Psoas muscle (tissue), 8 donors: ENCODE results near the gene ZBTB17. TPM values are rescaled to one million over a fixed set of nuclear protein-coding genes. Genes with fewer than 3 reads are reported as not detected.

ENCODE experiments used
- ATAC-seq, 4 donors: fragments of 200-7000 bp; cut with Tn5 transposase; one replicate each; pipeline ENCODE4 v1.9.1; 2020; ENCODE audit warnings: moderate library complexity in 3 of 4, mild to moderate bottlenecking in 2 of 4
- DNase-seq, 2 donors: peaks; one replicate each; pipeline ENCODE4 v3.0.0-alpha.2; 2020
- H3K27ac ChIP-seq: fragments of 200-600 bp; one replicate; pipeline ENCODE4 v1.8.0; 2022
- H3K27me3 ChIP-seq, 3 donors: fragments of 200-600 bp in 1 of 3; one replicate each; pipeline versions ENCODE4 v1.6.1 to v1.8.0; 2013 to 2022; ENCODE audit warnings: low read length in 2 of 3, mild to moderate bottlenecking in 2 of 3, moderate library complexity in 1 of 3; ENCODE audit not compliant: insufficient read depth in 3 of 3
- H3K36me3 ChIP-seq, 2 donors: fragments of 200-600 bp in 1 of 2; one replicate each; pipeline versions ENCODE4 v1.6.1 to v1.8.0; 2013 to 2022; ENCODE audit warnings: low read depth in 1 of 2, mild to moderate bottlenecking in 1 of 2, moderate library complexity in 1 of 2; ENCODE audit not compliant: insufficient read depth in 1 of 2
- H3K4me1 ChIP-seq: fragments of 200-600 bp; one replicate; pipeline ENCODE4 v1.8.0; 2022
- H3K4me3 ChIP-seq: fragments of 200-600 bp; one replicate; pipeline ENCODE4 v1.8.0; 2022; ENCODE audit warnings: mild to moderate bottlenecking
- H3K9me3 ChIP-seq: fragments of 200-600 bp; one replicate; pipeline ENCODE4 v1.8.0; 2022
- WGBS, 3 donors: extraction: QIAGEN DNeasy Blood & Tissue Kit; methylation state at CpG; one replicate each; pipeline versions ENCODE4 v1.1.6 to v1.1.7; 2013; 5-methylcytosine and 5-hydroxymethylcytosine counted together
- intact Hi-C, 2 donors: fragments of 100-400 bp; cut with DNase I; formaldehyde crosslinking; loops; one replicate each; pipeline versions ENCODE4 v1.11.0 to v1.14.2; 2022
- polyA plus RNA-seq, 3 donors: library from polyadenylated mRNA; stranded (reverse); fragments of 200-250 nt; gene quantifications; one replicate each; pipeline ENCODE4 v1.2.3, GENCODE V29; 2013
- total RNA-seq, 4 donors: library from RNA; stranded (reverse); fragmentation: NEBNext Ultra II Directional in 2 of 4; extraction: Animal tissue kit (Norgen Biotek cat#: 25700) in 2 of 4; gene quantifications; one replicate each; pipeline versions ENCODE4 v1.2.1 to v1.2.4, GENCODE V29; 2021 to 2023
- TF ChIP-seq, protein P1 (sequence below): fragments of 200-600 bp; IDR thresholded peaks from one replicate; pipeline ENCODE4 v1.8.0; 2022; ENCODE audit warnings: antibody characterized with exemption
- donor health status: healthy with polysubstance abuse.
- donor health status: DM: no; HTN: no; CAD: no; lungs with moderate emphysema.
- donor health status: Bipolar disorder and iron deficiency.
- donor health status: healthy.
- donor health status: DM: yes; HTN: yes; CAD: no.
- donor health status: DM: no; HTN: no; CAD: no.
- donor health status: DM: no; HTN: no; CAD: no.
- donor health status: DM: yes; HTN: yes; CAD: no.

Gene ZBTB17
- total and polyA plus RNA-seq, 7 donors = 23.5 to 44.3 (median 29.5) TPM

DNA sequence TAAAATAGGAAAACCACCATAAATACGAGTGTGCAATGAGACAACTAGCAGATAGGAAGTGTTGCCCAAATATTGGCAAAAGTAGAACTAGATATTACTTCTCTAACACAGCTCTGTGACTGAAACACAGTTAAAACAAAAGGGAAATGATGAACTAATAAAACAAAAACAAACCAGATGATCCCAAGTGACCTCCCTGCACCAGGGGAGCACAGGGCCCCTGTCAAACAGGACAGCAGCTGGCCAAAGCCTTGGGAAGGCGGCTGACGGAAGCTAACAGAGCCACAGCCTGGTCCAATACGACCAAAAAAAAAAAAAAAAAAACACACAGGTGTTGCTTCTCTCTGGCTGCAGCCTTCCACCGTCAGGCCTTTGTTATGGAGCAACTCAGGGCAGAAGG, 17.8 kb downstream of the ZBTB17 start:
- Histone ChIP-seq H3K4me1 (peaks cover 34% of the 10 kb centered on the region), H3K36me3 (no peaks in the 10 kb centered on the region), H3K9me3 (no peaks in the 10 kb centered on the region), H3K27ac (no peak overlapping the region), H3K27me3 (no peaks in the 10 kb centered on the region), H3K4me3 (no peak overlapping the region)
- TF ChIP-seq, protein P1, sequence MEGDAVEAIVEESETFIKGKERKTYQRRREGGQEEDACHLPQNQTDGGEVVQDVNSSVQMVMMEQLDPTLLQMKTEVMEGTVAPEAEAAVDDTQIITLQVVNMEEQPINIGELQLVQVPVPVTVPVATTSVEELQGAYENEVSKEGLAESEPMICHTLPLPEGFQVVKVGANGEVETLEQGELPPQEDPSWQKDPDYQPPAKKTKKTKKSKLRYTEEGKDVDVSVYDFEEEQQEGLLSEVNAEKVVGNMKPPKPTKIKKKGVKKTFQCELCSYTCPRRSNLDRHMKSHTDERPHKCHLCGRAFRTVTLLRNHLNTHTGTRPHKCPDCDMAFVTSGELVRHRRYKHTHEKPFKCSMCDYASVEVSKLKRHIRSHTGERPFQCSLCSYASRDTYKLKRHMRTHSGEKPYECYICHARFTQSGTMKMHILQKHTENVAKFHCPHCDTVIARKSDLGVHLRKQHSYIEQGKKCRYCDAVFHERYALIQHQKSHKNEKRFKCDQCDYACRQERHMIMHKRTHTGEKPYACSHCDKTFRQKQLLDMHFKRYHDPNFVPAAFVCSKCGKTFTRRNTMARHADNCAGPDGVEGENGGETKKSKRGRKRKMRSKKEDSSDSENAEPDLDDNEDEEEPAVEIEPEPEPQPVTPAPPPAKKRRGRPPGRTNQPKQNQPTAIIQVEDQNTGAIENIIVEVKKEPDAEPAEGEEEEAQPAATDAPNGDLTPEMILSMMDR = no peak
- 47 to 51% (median 48%) methylated on average over 5 of the region's 5 CpGs for WGBS, 3 donors
- DNase-seq (no peak), ATAC-seq (no peak)
- intact Hi-C loops = no loop called here

DNA sequence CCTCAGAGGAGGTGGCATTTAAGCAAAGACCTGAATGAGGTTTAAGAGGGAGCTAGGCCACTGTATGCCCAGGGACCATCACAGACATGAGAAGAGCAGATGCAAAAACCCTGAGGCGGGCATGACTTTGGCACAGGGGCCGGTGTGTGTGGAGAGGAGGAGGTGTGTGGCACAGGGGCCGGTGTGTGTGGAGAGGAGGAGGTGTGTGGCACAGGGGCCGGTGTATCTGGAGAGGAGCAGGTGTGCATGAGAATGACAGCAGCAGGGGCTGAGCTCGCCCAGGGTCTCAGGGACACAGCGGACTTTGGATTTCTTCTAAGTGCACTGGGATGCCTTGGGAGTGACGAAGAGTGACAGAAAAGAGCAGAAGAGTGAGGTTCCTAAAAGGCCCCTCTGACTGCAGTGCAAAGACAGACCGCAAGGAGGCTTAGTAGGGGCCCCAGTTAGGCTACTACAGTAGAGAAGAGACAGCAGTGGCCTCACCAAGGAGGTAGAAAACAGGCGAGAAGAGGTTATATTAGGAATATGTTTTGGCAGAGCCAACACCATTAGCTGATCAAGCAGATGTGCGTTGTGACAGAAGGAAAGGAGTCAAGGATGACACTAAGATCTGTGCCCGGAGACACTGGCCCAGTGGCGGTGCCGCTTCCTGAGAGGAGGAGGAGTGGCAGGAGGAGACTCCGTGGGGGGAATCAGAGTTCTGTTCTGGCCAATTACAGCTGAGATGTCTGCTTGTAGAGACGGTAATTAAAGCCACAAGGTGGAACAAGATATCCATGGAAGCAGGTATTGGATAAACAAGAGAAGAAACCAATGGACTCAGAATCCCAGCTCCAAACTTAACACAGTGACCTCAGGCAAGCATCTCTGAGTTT, 18.4 kb downstream of the ZBTB17 start:
- intact Hi-C loops = no loop called here
- no peaks in the 10 kb centered on the region for H3K9me3 ChIP-seq
- H3K27me3 ChIP-seq = no peaks in the 10 kb centered on the region
- no peaks in the 10 kb centered on the region for H3K36me3 ChIP-seq
- DNase-seq (no peak), ATAC-seq (no peak)
- H3K27ac ChIP-seq = no peak overlapping the region
- H3K4me1 ChIP-seq = peaks cover 36% of the 10 kb centered on the region
- TF ChIP-seq, protein P1 = no peak
- no peak overlapping the region for H3K4me3 ChIP-seq
- 66 to 82% (median 75%) methylated on average over 15 of the region's 15 CpGs for WGBS, 3 donors

DNA sequence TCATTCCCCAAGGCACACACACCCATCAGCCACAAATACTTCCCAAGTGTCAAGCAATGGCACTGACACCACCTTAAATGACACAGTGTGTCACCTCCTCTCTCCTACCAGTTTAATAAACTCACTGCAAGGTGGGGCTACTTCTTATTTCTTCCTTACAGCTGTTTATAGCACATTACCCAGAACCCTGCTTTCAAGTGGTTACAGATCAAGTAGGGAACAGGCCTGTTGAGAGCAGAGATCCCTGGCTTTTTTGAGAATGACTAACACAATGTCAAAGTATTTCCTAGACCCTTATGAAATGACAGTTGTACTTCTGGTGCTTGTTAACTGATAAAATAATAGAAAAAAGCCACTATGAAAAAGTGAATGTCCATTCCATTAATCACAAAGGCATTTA, 19.8 kb downstream of the ZBTB17 start:
- intact Hi-C loops = no loop called here
- no peak for DNase-seq
- H3K36me3 ChIP-seq = no peaks in the 10 kb centered on the region
- no peak overlapping the region for H3K4me3 ChIP-seq
- no peak for ATAC-seq
- TF ChIP-seq, protein P1 = no peak
- no peaks in the 10 kb centered on the region for H3K9me3 ChIP-seq
- no peak overlapping the region for H3K27ac ChIP-seq
- H3K4me1 ChIP-seq = peaks cover 49% of the 10 kb centered on the region
- H3K27me3 ChIP-seq = no peaks in the 10 kb centered on the region

DNA sequence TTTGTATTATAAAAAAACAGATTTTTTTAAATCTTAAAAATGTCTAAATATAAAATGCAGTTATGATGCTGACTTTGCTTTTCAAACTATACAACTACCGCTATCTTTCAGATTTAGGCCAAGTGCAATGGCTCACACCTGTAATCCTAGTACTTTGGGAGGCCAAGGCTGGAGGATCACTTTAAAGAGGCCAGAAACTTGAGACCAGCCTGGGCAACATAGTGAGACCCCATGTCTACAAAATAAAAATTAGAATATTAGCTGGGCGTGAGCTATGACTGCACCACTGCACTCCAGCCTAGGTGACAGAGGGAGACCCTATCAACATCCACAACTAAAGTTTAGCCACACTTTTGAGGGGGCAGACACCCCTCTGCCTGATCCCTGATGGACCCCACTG, 20.3 kb downstream of the ZBTB17 start:
- TF ChIP-seq, protein P1 = no peak
- ATAC-seq (no peak), DNase-seq (no peak)
- no peaks in the 10 kb centered on the region for H3K36me3 ChIP-seq
- H3K9me3 ChIP-seq = no peaks in the 10 kb centered on the region
- H3K27ac ChIP-seq = no peak overlapping the region
- H3K27me3 ChIP-seq = no peaks in the 10 kb centered on the region
- WGBS, 3 donors = 95 to 99% (median 98%) methylated on average over 2 of the region's 2 CpGs
- peaks cover 55% of the 10 kb centered on the region for H3K4me1 ChIP-seq
- no peak overlapping the region for H3K4me3 ChIP-seq
- intact Hi-C loops = no loop called here

DNA sequence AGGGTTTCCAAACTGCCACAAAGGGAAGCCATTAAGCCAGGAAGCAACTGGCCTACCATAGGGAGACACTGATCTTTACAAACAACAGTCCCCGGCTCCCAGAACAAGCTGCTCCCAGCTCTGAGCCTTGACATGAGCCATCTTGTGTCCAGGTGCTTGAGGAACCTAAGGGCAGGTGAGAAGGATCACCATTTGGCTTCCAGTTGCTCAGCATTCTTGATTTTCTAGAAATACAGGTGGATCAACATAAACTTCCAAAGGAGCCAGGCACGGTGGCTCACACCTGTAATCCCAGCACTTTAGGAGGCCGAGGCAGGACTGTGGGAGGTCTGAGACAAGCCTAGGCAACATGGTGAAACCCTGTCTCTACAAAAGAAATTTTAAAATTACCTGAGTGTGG, 21.6 kb downstream of the ZBTB17 start:
- WGBS, 3 donors = 89 to 94% (median 90%) methylated on average over 3 of the region's 3 CpGs
- intact Hi-C loops = no loop called here
- DNase-seq (no peak), ATAC-seq (no peak)
- Histone ChIP-seq H3K9me3 (no peaks in the 10 kb centered on the region), H3K36me3 (no peaks in the 10 kb centered on the region), H3K4me1 (peaks cover 66% of the 10 kb centered on the region), H3K27me3 (no peaks in the 10 kb centered on the region), H3K4me3 (no peak overlapping the region), H3K27ac (no peak overlapping the region)
- TF ChIP-seq, protein P1 = no peak
